GM23338 (cell line): ENCODE data around the gene NKX2-2. TPM values are rescaled to one million over a fixed set of nuclear protein-coding genes. Genes with fewer than 3 reads are reported as not detected.

Experiments
- ATAC-seq: fragments of 200-7000 bp; cut with Tn5 transposase; 3 replicates; pipeline ENCODE4 v1.9.1; 2020
- DNase-seq: peaks from one replicate; pipeline ENCODE4 v3.0.0-alpha.2; 2015; ENCODE audit warnings: low spot score
- H2AFZ ChIP-seq: fragments of 200-600 bp; sonication (generic); 2 replicates; pipeline ENCODE4 v1.8.0; 2016; ENCODE audit warnings: antibody characterized with exemption, mild to moderate bottlenecking, moderate library complexity
- H3F3A ChIP-seq: fragments of 200-600 bp; sonication (generic); replicated peaks from 2 replicates; pipeline ENCODE4 v1.8.0; 2017; ENCODE audit warnings: antibody characterized with exemption, mixed run types, low read depth
- H3K27ac ChIP-seq: fragments of 200-600 bp; sonication (generic); 2 replicates; pipeline ENCODE4 v1.6.1; 2016; ENCODE audit warnings: low read depth
- H3K27me3 ChIP-seq: fragments of 200-600 bp; sonication (generic); 2 replicates; pipeline ENCODE4 v1.8.0; 2016; ENCODE audit warnings: mild to moderate bottlenecking, mixed run types, moderate library complexity; ENCODE audit not compliant: insufficient read depth
- H3K36me3 ChIP-seq: fragments of 200-600 bp; sonication (generic); 2 replicates; pipeline ENCODE4 v1.8.0; 2016; ENCODE audit warnings: mild to moderate bottlenecking; ENCODE audit not compliant: insufficient read depth
- H3K4me1 ChIP-seq: fragments of 200-600 bp; sonication (generic); 2 replicates; pipeline ENCODE4 v1.8.0; 2016; ENCODE audit warnings: mild to moderate bottlenecking, moderate library complexity; ENCODE audit not compliant: insufficient read depth
- H3K4me2 ChIP-seq: fragments of 200-600 bp; sonication (generic); 2 replicates; pipeline ENCODE4 v1.7.1; 2017; ENCODE audit warnings: mixed run types
- H3K4me3 ChIP-seq: fragments of 200-600 bp; sonication (generic); 2 replicates; pipeline ENCODE4 v1.6.1; 2016; ENCODE audit warnings: mixed run types
- H3K79me2 ChIP-seq: fragments of 200-600 bp; sonication (generic); replicated peaks from 2 replicates; pipeline ENCODE4 v1.8.0; 2017; ENCODE audit warnings: mild to moderate bottlenecking; ENCODE audit not compliant: insufficient read depth
- H3K9me2 ChIP-seq: fragments of 200-600 bp; sonication (generic); 2 replicates; pipeline ENCODE4 v1.8.0; 2017; ENCODE audit not compliant: insufficient read depth
- H4K20me1 ChIP-seq: fragments of 200-600 bp; sonication (generic); replicated peaks from 2 replicates; pipeline ENCODE4 v1.8.0; 2017; ENCODE audit warnings: mild to moderate bottlenecking; ENCODE audit not compliant: insufficient read depth
- H3K27ac Mint-ChIP-seq: 2 replicates; pipeline ENCODE4 v1.8.0; 2020; ENCODE audit warnings: inconsistent platforms, mild to moderate bottlenecking, moderate library complexity, mixed read lengths
- H3K27me3 Mint-ChIP-seq: 3 replicates; pipeline ENCODE4 v1.8.0; 2022; ENCODE audit warnings: low read depth, mild to moderate bottlenecking, moderate library complexity, mixed read lengths, inconsistent platforms; ENCODE audit not compliant: insufficient read depth, poor library complexity
- H3K36me3 Mint-ChIP-seq: 3 replicates; pipeline ENCODE4 v1.8.0; 2021; ENCODE audit warnings: low read depth, mild to moderate bottlenecking, inconsistent platforms, moderate library complexity, mixed read lengths
- H3K4me1 Mint-ChIP-seq: 3 replicates; pipeline ENCODE4 v1.8.0; 2020; ENCODE audit warnings: mild to moderate bottlenecking, inconsistent platforms, mixed read lengths
- H3K4me3 Mint-ChIP-seq: 3 replicates; pipeline ENCODE4 v1.8.0; 2021; ENCODE audit warnings: moderate library complexity, mild to moderate bottlenecking, inconsistent platforms, mixed read lengths
- H3K9me3 Mint-ChIP-seq: 3 replicates; pipeline ENCODE4 v1.8.0; 2020; ENCODE audit warnings: moderate library complexity, mild to moderate bottlenecking, inconsistent platforms, mixed read lengths
- CREB1 ChIP-seq: fragments of 250-450 bp; sonication (Bioruptor Pico); IDR thresholded peaks from 2 replicates; pipeline ENCODE4 v1.5.0; 2020; ENCODE audit warnings: low read depth, mild to moderate bottlenecking, moderate library complexity
- CTCF ChIP-seq, 2 experiments: fragments of 200-600 bp in 1 of 2; sonication (generic) in 1 of 2; conservative IDR thresholded peaks; 2 replicates each; pipeline versions ENCODE4 v1.5.1 to v1.6.1; 2016 to 2017; ENCODE audit warnings: antibody characterized with exemption in 2 of 2, low read depth in 2 of 2, mild to moderate bottlenecking in 2 of 2, moderate library complexity in 1 of 2
- ETS1 ChIP-seq: IDR thresholded peaks from 2 replicates; pipeline ENCODE4 v1.6.1; 2016; ENCODE audit warnings: antibody characterized with exemption
- EZH2 ChIP-seq: fragments of 200-600 bp; sonication (generic); IDR thresholded peaks from one replicate; pipeline ENCODE4 v1.8.0; 2017; ENCODE audit warnings: antibody characterized with exemption, mild to moderate bottlenecking, low read depth; ENCODE audit not compliant: unreplicated experiment
- NANOG ChIP-seq: IDR thresholded peaks from 2 replicates; pipeline ENCODE4 v1.6.1; 2016; ENCODE audit warnings: antibody characterized with exemption, borderline replicate concordance
- POLR2AphosphoS5 ChIP-seq: IDR thresholded peaks from 2 replicates; pipeline ENCODE4 v1.6.1; 2016; ENCODE audit warnings: antibody characterized with exemption, low read depth
- ZNF114 ChIP-seq: fragments of 250-450 bp; sonication (Bioruptor Pico); IDR thresholded peaks from 2 replicates; pipeline ENCODE4 v1.5.0; 2020; ENCODE audit warnings: mild to moderate bottlenecking, moderate library complexity
- polyA plus RNA-seq: library from polyadenylated mRNA; unstranded; fragments of >200 nt; fragmentation: Nextera tagmentation; extraction: Ambion mirVana; gene quantifications from 2 replicates; pipeline ENCODE4 v1.2.1, GENCODE V29; 2016
- total RNA-seq: library from RNA; depleted of rRNA; stranded (reverse); fragments of >200 nt; shearing (Covaris generic); gene quantifications from 2 replicates; pipeline ENCODE4 v1.2.3, GENCODE V29; 2014

The NKX2-2 gene
- total and polyA plus RNA-seq, 2 experiments from 2014 or later: not detected

- peak; percentile 59 for DNase-seq
- Histone ChIP-seq H3K36me3 (no peaks in the 10 kb centered on the region), H3F3A (no peaks in the 10 kb centered on the region), H3K27me3 (peaks cover 32% of the 10 kb centered on the region), H4K20me1 (no peaks in the 10 kb centered on the region), H3K4me1 (peaks cover 10% of the 10 kb centered on the region), H3K4me3 (no peak overlapping the region), H2AFZ (no peak overlapping the region; the same call in 1 of the 2 replicates), H3K4me2 (no peak overlapping the region), H3K79me2 (no peaks in the 10 kb centered on the region), H3K9me2 (no peaks in the 10 kb centered on the region), H3K27ac (no peak overlapping the region)
- peak; percentile 67 for ATAC-seq
- peaks cover 36% of the 10 kb centered on the region for H3K27me3 Mint-ChIP-seq
- TF ChIP-seq EZH2: no peak
- TF ChIP-seq CTCF (conservative IDR thresholded peaks at IDR 0.05; ENCODE audit: low read depth in 2 of 2): peak; percentile 73 to 77
- H3K9me3 Mint-ChIP-seq: no peaks in the 10 kb centered on the region; the same call in 2 of the 3 replicates
- peaks cover 22% of the 10 kb centered on the region for H3K4me1 Mint-ChIP-seq
- H3K27ac Mint-ChIP-seq: no peak overlapping the region
- H3K36me3 Mint-ChIP-seq: no peaks in the 10 kb centered on the region
- H3K4me3 Mint-ChIP-seq: no peak overlapping the region
Observed at GRCh38 chr20:21529863-21530262, 16.0 kb upstream of the NKX2-2 start.

GRCh38 chr20:21528870-21529269, 15.0 kb upstream of the NKX2-2 start:
- Histone ChIP-seq H3K27ac (no peak overlapping the region), H3K4me1 (peaks cover 19% of the 10 kb centered on the region), H3F3A (no peaks in the 10 kb centered on the region), H3K4me3 (no peak overlapping the region), H3K79me2 (no peaks in the 10 kb centered on the region), H3K27me3 (peaks cover 42% of the 10 kb centered on the region), H3K36me3 (no peaks in the 10 kb centered on the region; the same call in 1 of the 2 replicates), H4K20me1 (no peaks in the 10 kb centered on the region), H2AFZ (no peak overlapping the region), H3K4me2 (no peak overlapping the region), H3K9me2 (no peaks in the 10 kb centered on the region)
- Mint-ChIP-seq H3K27ac (no peak overlapping the region), H3K9me3 (no peaks in the 10 kb centered on the region; the same call in 1 of the 3 replicates), H3K4me1 (peaks cover 21% of the 10 kb centered on the region), H3K4me3 (no peak overlapping the region), H3K36me3 (no peaks in the 10 kb centered on the region), H3K27me3 (peaks cover 40% of the 10 kb centered on the region)
- TF ChIP-seq CTCF (conservative IDR thresholded peaks at IDR 0.05; ENCODE audit: low read depth in 2 of 2): peak; percentile 43 to 52
- TF ChIP-seq POLR2AphosphoS5: no peak
- peak; percentile 56 for ATAC-seq
- DNase-seq: peak; percentile 26

- H4K20me1 ChIP-seq: no peaks in the 10 kb centered on the region
- peaks cover 52% of the 10 kb centered on the region for H3K27me3 ChIP-seq
- no peaks in the 10 kb centered on the region for H3K9me2 ChIP-seq
- DNase-seq: no peak
- H3F3A ChIP-seq: no peaks in the 10 kb centered on the region
- H3K79me2 ChIP-seq: no peaks in the 10 kb centered on the region
- H3K4me3 ChIP-seq: no peak overlapping the region
- no peaks in the 10 kb centered on the region for H3K36me3 Mint-ChIP-seq
- H3K4me1 Mint-ChIP-seq: peaks cover 31% of the 10 kb centered on the region
- ATAC-seq: no peak
- H3K9me3 Mint-ChIP-seq: no peaks in the 10 kb centered on the region; the same call in 1 of the 3 replicates
- no peaks in the 10 kb centered on the region; the same call in 1 of the 2 replicates for H3K36me3 ChIP-seq
- no peak overlapping the region for H3K4me2 ChIP-seq
- TF ChIP-seq ETS1 (no peak), CREB1 (CRISPR knock-in tag) (no peak), NANOG (no peak), CTCF (conservative IDR thresholded peaks at IDR 0.05; ENCODE audit: low read depth in 2 of 2) (no peak), ZNF114 (CRISPR knock-in tag) (no peak), EZH2 (no peak), POLR2AphosphoS5 (no peak)
- H3K27ac ChIP-seq: no peak overlapping the region
- no peak overlapping the region for H2AFZ ChIP-seq
- peaks cover 50% of the 10 kb centered on the region for H3K27me3 Mint-ChIP-seq
- no peak overlapping the region for H3K4me3 Mint-ChIP-seq
- peaks cover 28% of the 10 kb centered on the region for H3K4me1 ChIP-seq
- no peak overlapping the region for H3K27ac Mint-ChIP-seq
Observed at GRCh38 chr20:21527908-21528307, 14.0 kb upstream of the NKX2-2 start.
